Breast epithelium (tissue), 4 donors: ENCODE results near the gene SNRPD1. TPM values are rescaled to one million over a fixed set of nuclear protein-coding genes. Genes with fewer than 3 reads are reported as not detected.
"Not testable (repeated sequence)": the region's sequence is repeated elsewhere in the genome, so short reads cannot be mapped to it uniquely, and the experiment has no call there.

Experiments
- DNase-seq, 2 donors: peaks; one replicate each; pipeline ENCODE4 v3.0.0-alpha.2; 2019; ENCODE audit warnings: low spot score in 2 of 2
- H3K27ac ChIP-seq, 2 donors: fragments of 200-600 bp; sonication (generic) in 1 of 2; one replicate each; pipeline ENCODE4 v1.5.1; 2016 to 2019; ENCODE audit warnings: mild to moderate bottlenecking in 1 of 2
- H3K27me3 ChIP-seq, 2 donors: fragments of 200-600 bp; sonication (generic) in 1 of 2; one replicate each; pipeline versions ENCODE4 v1.5.1 to v1.6.0; 2017 to 2019; ENCODE audit warnings: control low read depth in 1 of 2, mild to moderate bottlenecking in 1 of 2
- H3K36me3 ChIP-seq: fragments of 200-600 bp; one replicate; pipeline ENCODE4 v1.5.1; 2019
- H3K4me1 ChIP-seq, 2 donors: fragments of 200-600 bp; sonication (generic); one replicate each; pipeline ENCODE4 v1.5.1; 2016 to 2019; ENCODE audit warnings: control low read depth in 1 of 2
- H3K4me3 ChIP-seq, 3 donors: fragments of 200-600 bp; sonication (generic); 1 replicate in 2 of 3; 2 replicates in 1 of 3; pipeline ENCODE4 v1.5.1; 2016 to 2019; ENCODE audit warnings: mild to moderate bottlenecking in 3 of 3, moderate library complexity in 2 of 3
- H3K9me3 ChIP-seq, 2 donors: fragments of 200-600 bp; sonication (generic) in 1 of 2; one replicate each; pipeline ENCODE4 v1.5.1; 2016 to 2019; ENCODE audit warnings: control low read depth in 1 of 2
- CTCF ChIP-seq, 3 donors: fragments of 450-650 bp; IDR thresholded peaks; one replicate each; pipeline ENCODE4 v1.5.1; 2016 to 2017; ENCODE audit warnings: antibody characterized with exemption in 3 of 3, mild to moderate bottlenecking in 3 of 3, moderate library complexity in 3 of 3
- POLR2A ChIP-seq: fragments of 450-650 bp; IDR thresholded peaks from one replicate; pipeline ENCODE4 v1.6.1; 2016; ENCODE audit warnings: antibody characterized with exemption, mild to moderate bottlenecking, moderate library complexity
- POLR2AphosphoS5 ChIP-seq, 3 donors: sonication (generic); formaldehyde crosslinking; IDR thresholded peaks; one replicate each; pipeline ENCODE4 v1.6.1; 2017; ENCODE audit warnings: antibody characterized with exemption in 3 of 3
- intact Hi-C: fragments of 100-400 bp; cut with DNase I; formaldehyde crosslinking; loops from one replicate; pipeline ENCODE4 v1.15.1; 2023; ENCODE audit warnings: low total_unique reads
- total RNA-seq, 3 donors: library from RNA; depleted of rRNA; stranded (reverse); fragments of >200 nt; gene quantifications; one replicate each; pipeline ENCODE4 v1.1.0, GENCODE V29; 2016

The SNRPD1 gene
- 10 to 100 TPM in 2 of 3 donors, 1 to 10 TPM in 1; 6.7 to 11.8 (median 10.4) TPM for total RNA-seq

- TF ChIP-seq POLR2AphosphoS5 (IDR thresholded peaks at IDR 0.05) (peak; percentile 80 to 84 (median 81)), POLR2A (no peak), CTCF (IDR thresholded peaks at IDR 0.05) (peak; percentile 72 to 94 (median 83))
- H3K4me1 ChIP-seq: peaks cover 0 to 6% of the 10 kb centered on the region in 2 donors
- H3K27ac ChIP-seq: peak within 1 kb of the TSS; percentile 80 to 90
- peak within 1 kb of the TSS; percentile 76 to 86 (median 79) for H3K4me3 ChIP-seq
- intact Hi-C loops: no loop called here
- H3K9me3 ChIP-seq: no peaks in the 10 kb centered on the region
- H3K27me3 ChIP-seq: no peaks in the 10 kb centered on the region
- peak; percentile 72 to 81 for DNase-seq
- no peaks in the 10 kb centered on the region for H3K36me3 ChIP-seq
Measured at GRCh38 chr18:21612125-21613039, at the start of gene SNRPD1. Gene SNRPD1, plus strand, starts transcription at chr18:21612314. Its CDS starts 116 bp downstream, at chr18:21612430.

- Histone ChIP-seq H3K4me1 (no peaks in the 10 kb centered on the region), H3K4me3 (no peak overlapping the region), H3K27me3 (no peaks in the 10 kb centered on the region), H3K36me3 (no peaks in the 10 kb centered on the region), H3K9me3 (no peaks in the 10 kb centered on the region), H3K27ac (no peak overlapping the region)
- DNase-seq: no peak
- TF ChIP-seq POLR2A: no peak
- no peak for TF ChIP-seq POLR2AphosphoS5 (IDR thresholded peaks at IDR 0.05)
- no peak for TF ChIP-seq CTCF (IDR thresholded peaks at IDR 0.05)
- intact Hi-C loops: no loop called here
Measured at GRCh38 chr18:21571772-21572171, 40.3 kb upstream of the SNRPD1 start.

- Histone ChIP-seq H3K36me3 (no peaks in the 10 kb centered on the region), H3K4me1 (no peaks in the 10 kb centered on the region), H3K27me3 (no peaks in the 10 kb centered on the region), H3K4me3 (no peak overlapping the region), H3K27ac (no peak overlapping the region), H3K9me3 (no peaks in the 10 kb centered on the region)
- intact Hi-C loops: no loop called here
- no peak for DNase-seq
- TF ChIP-seq POLR2A: no peak
- TF ChIP-seq CTCF (IDR thresholded peaks at IDR 0.05): no peak
- TF ChIP-seq POLR2AphosphoS5 (IDR thresholded peaks at IDR 0.05): no peak
Measured at GRCh38 chr18:21575656-21576055, 36.5 kb upstream of the SNRPD1 start.

- no peaks in the 10 kb centered on the region for H3K27me3 ChIP-seq
- no peak overlapping the region for H3K27ac ChIP-seq
- H3K36me3 ChIP-seq: no peaks in the 10 kb centered on the region
- no peaks in the 10 kb centered on the region for H3K4me1 ChIP-seq
- TF ChIP-seq CTCF (IDR thresholded peaks at IDR 0.05) (no peak), POLR2A (no peak), POLR2AphosphoS5 (IDR thresholded peaks at IDR 0.05) (no peak)
- H3K9me3 ChIP-seq: peaks cover 0 to 5% of the 10 kb centered on the region in 2 donors
- DNase-seq: no peak
- no peak overlapping the region for H3K4me3 ChIP-seq
- intact Hi-C loops: no loop called here
Measured at GRCh38 chr18:21584391-21584790, 27.7 kb upstream of the SNRPD1 start.

- H3K4me3 ChIP-seq, H3K36me3 ChIP-seq, H3K27me3 ChIP-seq, DNase-seq, H3K4me1 ChIP-seq, H3K9me3 ChIP-seq, intact Hi-C loops, H3K27ac ChIP-seq: not testable (repeated sequence)
Measured at GRCh38 chr18:21592361-21592760, 19.8 kb upstream of the SNRPD1 start.
